ENCODE measurements around the gene RUNX1.

RUNX1 gene

GRCh38 chr21:35048706-35049617 lies at the start of gene RUNX1:
Gene RUNX1, minus strand, starts transcription at chr21:35049302.
- DNase-seq = peak; percentile 66

- no peak for DNase-seq
Measured at GRCh38 chr21:35097525-35097924, 48.4 kb upstream of the RUNX1 start.

- no peak for DNase-seq
Measured at GRCh38 chr21:35096959-35097358, 47.9 kb upstream of the RUNX1 start.

GRCh38 chr21:35095859-35096291 lies 46.8 kb upstream of the RUNX1 start:
- DNase-seq = no peak

- DNase-seq = no peak
Measured at GRCh38 chr21:35093514-35093913, 44.4 kb upstream of the RUNX1 start.

- no peak for DNase-seq
Measured at GRCh38 chr21:35091496-35091895, 42.4 kb upstream of the RUNX1 start.

GRCh38 chr21:35090403-35090802 lies 41.3 kb upstream of the RUNX1 start:
- no peak for DNase-seq

GRCh38 chr21:35088319-35088771 lies 39.2 kb upstream of the RUNX1 start:
- DNase-seq = no peak

GRCh38 chr21:35086357-35086756 lies 37.3 kb upstream of the RUNX1 start:
- no peak for DNase-seq

- DNase-seq = no peak
Measured at GRCh38 chr21:35084869-35085268, 35.8 kb upstream of the RUNX1 start.

GRCh38 chr21:35083246-35083645 lies 34.1 kb upstream of the RUNX1 start:
- no peak for DNase-seq

- no peak for DNase-seq
Measured at GRCh38 chr21:35081861-35082260, 32.8 kb upstream of the RUNX1 start.

GRCh38 chr21:35079181-35079580 lies 30.1 kb upstream of the RUNX1 start:
- DNase-seq = no peak

GRCh38 chr21:35077975-35078374 lies 28.9 kb upstream of the RUNX1 start:
- DNase-seq = no peak

- no peak for DNase-seq
Measured at GRCh38 chr21:35077466-35077865, 28.4 kb upstream of the RUNX1 start.

- no peak for DNase-seq
Measured at GRCh38 chr21:35075546-35075945, 26.4 kb upstream of the RUNX1 start.

- DNase-seq = no peak
Measured at GRCh38 chr21:35072960-35073359, 23.9 kb upstream of the RUNX1 start.

- DNase-seq = no peak
Measured at GRCh38 chr21:35072557-35072956, 23.5 kb upstream of the RUNX1 start.

GRCh38 chr21:35071347-35071746 lies 22.2 kb upstream of the RUNX1 start:
- no peak for DNase-seq

- no peak for DNase-seq
Measured at GRCh38 chr21:35070436-35070835, 21.3 kb upstream of the RUNX1 start.

- no peak for DNase-seq
Measured at GRCh38 chr21:35066824-35067223, 17.7 kb upstream of the RUNX1 start.

GRCh38 chr21:35063428-35064172 lies 14.5 kb upstream of the RUNX1 start:
- no peak for DNase-seq

GRCh38 chr21:35062016-35062415 lies 12.9 kb upstream of the RUNX1 start:
- no peak for DNase-seq

GRCh38 chr21:35059742-35060141 lies 10.6 kb upstream of the RUNX1 start:
- no peak for DNase-seq
